Measurements from ENCODE around the gene OSBPL2.

Gene OSBPL2

GRCh38 chr20:62269871-62270270 is 31.6 kb downstream of the OSBPL2 start:
- no peaks in the 10 kb centered on the region for H3K9me3 ChIP-seq (ENCODE audit: control insufficient read depth, insufficient read depth, low read depth, low read length)
- no peaks in the 10 kb centered on the region for H3K4me1 ChIP-seq (ENCODE audit: control insufficient read depth, insufficient read depth, low read length)
- CTCF ChIA-PET = interaction anchor here (1.1 kb wide), 1 partner anchor 113 kb away, joined by 5 read pairs; no protein-coding TSS in a partner anchor
- H3K36me3 ChIP-seq (ENCODE audit: control insufficient read depth in 2 of 2, insufficient read depth in 1 of 2, low read length in 2 of 2) = peaks cover 0 to 67% of the 10 kb centered on the region in 2 experiments; a peak in 2 of 3 replicates
- no peak overlapping the region for H3K27ac ChIP-seq (ENCODE audit: extremely low read depth, low read depth, low read length)
- no peak overlapping the region for H3K4me3 ChIP-seq (ENCODE audit: low read depth, low read length)
- TF ChIP-seq ZBTB10 (tag by site-specific recombination; IDR thresholded peaks at IDR 0.05) (no peak), ZNF776 (tag by site-specific recombination; IDR thresholded peaks at IDR 0.05; ENCODE audit: borderline replicate concordance) (no peak), IKZF3 (tag by site-specific recombination; IDR thresholded peaks at IDR 0.05) (no peak), ZNF473 (tag by site-specific recombination; IDR thresholded peaks at IDR 0.05) (no peak)
- POLR2A ChIA-PET = no interaction called here

- H3K9me3 ChIP-seq (ENCODE audit: control insufficient read depth, insufficient read depth, low read depth, low read length) = no peaks in the 10 kb centered on the region
- H3K4me1 ChIP-seq (ENCODE audit: control insufficient read depth, insufficient read depth, low read length) = no peaks in the 10 kb centered on the region
- H3K4me3 ChIP-seq (ENCODE audit: low read depth, low read length) = no peak overlapping the region
- TF ChIP-seq ZIC2 (tag by site-specific recombination; IDR thresholded peaks at IDR 0.05) (0 out of 2 replicates have a peak, but pooled peaks have one; percentile 23), ZNF596 (tag by site-specific recombination; IDR thresholded peaks at IDR 0.05) (no peak), HOXA7 (CRISPR knock-in tag; IDR thresholded peaks at IDR 0.05; ENCODE audit: borderline replicate concordance) (no peak)
- ChIA-PET CTCF (interaction anchor here (0.5 kb wide), 1 partner anchor 214 kb away, joined by 3 read pairs; no protein-coding TSS in a partner anchor), POLR2A (no interaction called here)
- H3K36me3 ChIP-seq (ENCODE audit: control insufficient read depth in 2 of 2, insufficient read depth in 1 of 2, low read length in 2 of 2) = peaks cover 0 to 63% of the 10 kb centered on the region in 2 experiments; a peak in 2 of 3 replicates
- no peak overlapping the region for H3K27ac ChIP-seq (ENCODE audit: extremely low read depth, low read depth, low read length)
Measured at GRCh38 chr20:62272200-62272599, 33.9 kb downstream of the OSBPL2 start.

GRCh38 chr20:62273416-62273815 is 35.1 kb downstream of the OSBPL2 start:
- H3K36me3 ChIP-seq (ENCODE audit: control insufficient read depth in 2 of 2, insufficient read depth in 1 of 2, low read length in 2 of 2) = peaks cover 0 to 73% of the 10 kb centered on the region in 2 experiments; a peak in 2 of 3 replicates
- ChIA-PET CTCF (interaction anchor here (0.7 kb wide), 1 partner anchor 1230 kb away, joined by 3 read pairs; no protein-coding TSS in a partner anchor), POLR2A (no interaction called here)
- H3K4me1 ChIP-seq (ENCODE audit: control insufficient read depth, insufficient read depth, low read length) = no peaks in the 10 kb centered on the region
- no peaks in the 10 kb centered on the region for H3K9me3 ChIP-seq (ENCODE audit: control insufficient read depth, insufficient read depth, low read depth, low read length)
- H3K27ac ChIP-seq (ENCODE audit: extremely low read depth, low read depth, low read length) = no peak overlapping the region
- TF ChIP-seq SP7 (tag by site-specific recombination; IDR thresholded peaks at IDR 0.05) (no peak), ZNF777 (tag by site-specific recombination; IDR thresholded peaks at IDR 0.05; ENCODE audit: borderline replicate concordance) (no peak), ZBTB1 (tag by site-specific recombination; IDR thresholded peaks at IDR 0.05) (no peak), ZNF24 (tag by site-specific recombination; IDR thresholded peaks at IDR 0.05) (no peak)
- no peak overlapping the region for H3K4me3 ChIP-seq (ENCODE audit: low read depth, low read length)

GRCh38 chr20:62274332-62274950 is 36.1 kb downstream of the OSBPL2 start:
- ChIA-PET POLR2A (no interaction called here), CTCF (interaction anchor here (0.9 kb wide), 1 partner anchor 84 kb away, joined by 4 read pairs; no protein-coding TSS in a partner anchor)
- Histone ChIP-seq H3K4me3 (ENCODE audit: low read depth, low read length) (no peak overlapping the region), H3K27ac (ENCODE audit: extremely low read depth, low read depth, low read length) (no peak overlapping the region), H3K36me3 (ENCODE audit: control insufficient read depth in 2 of 2, insufficient read depth in 1 of 2, low read length in 2 of 2) (peaks cover 0 to 78% of the 10 kb centered on the region in 2 experiments; a peak in 2 of 3 replicates), H3K4me1 (ENCODE audit: control insufficient read depth, insufficient read depth, low read length) (no peaks in the 10 kb centered on the region), H3K9me3 (ENCODE audit: control insufficient read depth, insufficient read depth, low read depth, low read length) (no peaks in the 10 kb centered on the region)
- TF ChIP-seq EGR2 (tag by site-specific recombination; IDR thresholded peaks at IDR 0.05; ENCODE audit: low read depth) (0 out of 2 replicates have a peak, but pooled peaks have one; percentile 15), ZNF394 (tag by site-specific recombination; IDR thresholded peaks at IDR 0.05; ENCODE audit: borderline replicate concordance) (no peak), ZNF354C (tag by site-specific recombination; IDR thresholded peaks at IDR 0.05; ENCODE audit: borderline replicate concordance, low read depth) (no peak), ZBTB17 (tag by site-specific recombination; IDR thresholded peaks at IDR 0.05) (peak; percentile 48; the same call in 1 of the 2 replicates), ZNF610 (tag by site-specific recombination; IDR thresholded peaks at IDR 0.05; ENCODE audit: borderline replicate concordance) (no peak), PBX3 (CRISPR knock-in tag; IDR thresholded peaks at IDR 0.05) (no peak), ZSCAN18 (tag by site-specific recombination; IDR thresholded peaks at IDR 0.05) (no peak), ZNF10 (tag by site-specific recombination; IDR thresholded peaks at IDR 0.05) (no peak), ZNF558 (tag by site-specific recombination; IDR thresholded peaks at IDR 0.05) (no peak), ZNF692 (tag by site-specific recombination; IDR thresholded peaks at IDR 0.05) (no peak)

Data from HEK293 (cell line).